GM19193 (cell line): Measurements from ENCODE around the gene IMMP2L.

ENCODE experiments used
- POLR2A ChIP-seq: IDR thresholded peaks from 4 replicates; pipeline ENCODE4 v1.6.1; 2011; ENCODE audit not compliant: insufficient read depth, insufficient read length; ENCODE audit errors: extremely low read depth

Gene IMMP2L

DNA sequence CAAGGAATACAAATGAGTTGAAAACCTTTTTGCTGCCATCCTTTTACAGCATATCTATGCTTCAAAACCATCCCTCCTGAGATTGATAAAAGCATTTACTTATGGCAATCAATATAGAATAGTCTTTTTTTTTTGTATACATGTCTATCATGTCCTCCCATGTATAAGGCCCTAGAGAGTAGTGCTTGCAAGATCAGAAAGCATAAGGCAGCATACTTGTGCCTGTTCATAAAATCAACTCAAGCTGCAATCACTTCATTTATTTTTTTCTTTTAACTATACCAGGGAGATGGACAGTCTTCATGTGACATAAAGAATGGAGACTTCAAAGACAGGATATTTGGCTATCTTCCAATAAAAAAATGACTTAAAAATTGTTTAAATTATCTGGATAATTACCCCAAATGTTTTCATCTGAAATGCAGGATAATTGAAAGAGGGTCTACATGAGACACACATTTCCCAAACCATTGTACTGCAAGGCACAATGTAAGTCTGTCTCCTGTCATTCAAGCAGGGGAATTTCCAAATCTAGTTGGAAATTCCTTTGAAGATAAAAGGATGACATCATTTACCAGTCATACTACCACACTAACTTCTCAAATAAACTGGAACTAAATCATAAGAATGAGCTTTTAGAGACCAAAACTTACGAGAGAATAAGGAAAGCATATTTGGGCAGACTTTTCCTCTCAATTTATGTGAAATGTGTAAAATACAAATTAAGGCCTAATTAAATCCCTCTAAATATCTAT lies 448.9 kb downstream of the IMMP2L start:
- TF ChIP-seq POLR2A, result no peak

- TF ChIP-seq POLR2A, result no peak
Measured at GRCh38 chr7:111112439-111112838, 449.9 kb downstream of the IMMP2L start.

DNA sequence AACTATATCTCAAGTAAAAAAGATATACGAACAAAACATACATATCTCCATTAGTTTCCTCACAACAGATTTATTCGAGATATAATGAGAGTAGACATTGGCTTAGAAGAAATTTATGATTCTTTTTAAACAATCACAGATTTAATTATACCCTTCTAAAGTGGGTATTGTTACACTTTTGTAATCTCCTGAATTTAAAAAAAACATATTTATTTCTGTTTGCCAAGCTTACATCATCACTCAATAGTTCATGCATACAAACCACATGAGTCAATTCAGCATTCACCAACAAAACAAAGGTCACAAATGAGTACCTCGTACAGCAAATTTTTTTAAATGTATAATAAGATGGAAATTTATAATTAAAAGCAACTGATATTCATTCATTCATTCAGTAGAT lies 453.8 kb downstream of the IMMP2L start:
- TF ChIP-seq POLR2A, result no peak

GRCh38 chr7:111108000-111108399 lies 454.3 kb downstream of the IMMP2L start:
- TF ChIP-seq POLR2A, result no peak

DNA sequence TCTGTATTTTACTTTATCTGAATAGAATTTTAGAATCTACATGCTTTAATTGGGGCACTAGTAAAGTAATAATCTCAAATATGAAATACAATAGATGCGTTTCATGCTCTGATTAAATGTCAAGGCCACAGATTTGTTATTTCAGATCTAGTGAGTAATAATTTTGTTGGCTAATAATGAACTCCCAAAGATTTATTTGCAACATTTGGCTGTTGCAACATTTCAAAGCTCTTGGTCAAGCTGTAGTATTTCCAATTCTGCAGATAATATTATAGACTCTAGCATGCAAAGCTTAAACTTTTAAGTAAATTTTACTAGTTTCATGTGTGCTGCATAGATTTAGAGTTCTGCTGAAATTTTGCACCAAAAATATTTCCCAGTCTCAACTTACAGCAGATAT lies 454.7 kb downstream of the IMMP2L start:
- TF ChIP-seq POLR2A, result no peak

- TF ChIP-seq POLR2A, result no peak
Measured at GRCh38 chr7:111105269-111105668, 457.0 kb downstream of the IMMP2L start.

- TF ChIP-seq POLR2A, result no peak
Measured at GRCh38 chr7:111104710-111105109, 457.6 kb downstream of the IMMP2L start.

DNA sequence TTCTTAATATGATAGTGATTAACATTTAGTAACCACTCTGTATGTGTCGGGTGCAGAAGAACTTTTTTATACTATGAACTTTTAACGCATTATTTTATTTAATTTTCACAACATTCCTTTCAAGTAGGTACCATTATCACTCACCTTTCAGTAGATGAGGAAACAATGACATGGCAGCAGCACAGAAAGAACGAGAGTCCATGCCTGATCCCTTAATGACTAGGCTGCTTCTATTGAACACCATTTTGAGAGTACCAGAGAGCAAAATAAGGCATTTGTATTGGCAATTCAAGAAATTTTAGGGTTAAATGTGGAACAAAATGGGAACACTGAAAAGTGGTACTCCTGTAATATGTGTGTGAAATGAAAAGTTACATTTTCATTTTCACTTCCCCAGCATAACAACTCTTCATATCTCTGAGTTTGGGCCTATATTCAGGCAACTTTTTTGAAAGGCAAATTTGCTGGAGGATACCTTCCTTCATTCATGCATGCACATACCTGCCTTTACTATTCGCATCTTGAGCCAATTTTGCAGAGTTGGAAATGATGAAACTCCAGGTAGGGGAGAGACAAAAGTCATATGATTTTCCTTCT lies 458.5 kb downstream of the IMMP2L start:
- TF ChIP-seq POLR2A, result no peak

DNA sequence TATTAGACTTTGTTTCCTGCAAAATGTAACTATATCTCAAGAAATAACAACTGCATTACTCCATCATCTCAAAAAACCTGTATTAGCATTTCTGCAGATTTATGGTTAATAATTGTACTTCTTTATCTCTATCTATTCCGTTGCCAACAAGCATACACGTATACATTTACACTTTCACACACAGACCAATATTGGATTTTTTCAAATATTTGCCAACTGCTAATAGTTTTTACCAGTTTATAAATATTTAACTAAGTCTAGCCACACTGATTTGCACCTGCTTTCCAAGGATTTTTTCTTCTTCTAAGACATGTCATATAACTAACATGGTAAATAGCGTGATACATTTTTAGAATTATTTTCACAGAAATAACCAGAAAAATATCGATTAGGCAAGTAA lies 459.2 kb downstream of the IMMP2L start:
- TF ChIP-seq POLR2A, result no peak

- no peak for TF ChIP-seq POLR2A
Measured at GRCh38 chr7:111101856-111102646, 460.2 kb downstream of the IMMP2L start.

GRCh38 chr7:111098926-111099250 lies 463.4 kb downstream of the IMMP2L start:
- TF ChIP-seq POLR2A, result no peak

DNA sequence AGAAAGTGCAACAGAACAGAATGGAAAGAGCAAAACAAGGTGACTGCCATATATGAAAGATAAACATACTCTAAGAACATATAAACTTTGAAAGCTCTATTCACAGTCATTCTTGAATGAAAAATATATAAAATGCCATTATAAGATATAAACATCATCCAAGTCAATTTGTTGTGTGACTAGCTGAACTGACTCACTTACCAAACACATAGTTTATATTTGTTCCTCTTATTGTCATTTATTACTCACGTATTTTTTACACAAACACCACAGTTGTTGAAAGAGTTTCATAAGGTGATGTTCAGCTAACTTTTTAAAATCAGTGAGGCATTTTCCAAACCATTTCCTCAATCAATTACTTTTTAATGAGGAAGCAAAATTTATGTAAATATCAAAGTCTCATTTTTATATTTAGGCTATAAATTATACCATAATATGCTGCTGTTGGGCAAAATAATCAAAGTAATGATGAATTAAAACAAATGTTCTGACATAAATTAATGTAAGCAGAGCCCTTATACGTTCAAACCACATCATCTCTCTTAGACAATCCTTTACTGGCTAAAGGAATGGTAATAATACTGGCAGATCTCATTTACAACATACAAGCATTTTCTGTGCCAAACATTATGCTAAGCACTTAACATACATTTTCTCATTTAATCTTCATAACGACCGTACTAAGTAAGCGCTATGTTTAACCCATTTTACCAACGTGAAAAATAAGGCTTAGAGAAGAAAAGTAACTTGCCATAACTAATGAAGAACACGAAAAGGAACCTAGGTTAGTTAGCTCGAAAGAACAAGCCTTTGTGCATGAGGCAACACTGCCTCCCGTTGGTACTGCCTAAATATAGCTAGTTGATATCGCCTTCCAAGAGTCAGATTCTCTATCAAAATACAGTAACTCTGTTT lies 464.0 kb downstream of the IMMP2L start:
- TF ChIP-seq POLR2A, result no peak

- no peak for TF ChIP-seq POLR2A
Measured at GRCh38 chr7:111096997-111097396, 465.3 kb downstream of the IMMP2L start.

DNA sequence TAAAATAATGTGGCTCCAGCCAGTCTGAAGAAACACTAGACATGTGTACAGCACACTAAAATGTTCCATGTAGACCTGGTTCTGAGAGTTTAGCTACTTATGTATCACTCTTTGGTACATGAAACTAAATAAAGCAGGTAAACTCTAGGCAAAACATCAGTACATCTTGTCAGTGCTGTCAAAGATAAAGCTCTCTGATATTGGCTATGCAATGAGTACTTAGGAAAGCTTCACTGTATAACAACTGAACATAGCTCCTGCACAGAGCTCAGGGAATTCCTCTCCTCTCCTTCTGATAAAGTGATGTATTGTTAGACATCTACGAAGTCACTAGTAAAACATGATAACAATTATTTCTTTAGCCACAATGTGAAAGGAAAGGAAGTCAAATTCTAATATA lies 467.9 kb downstream of the IMMP2L start:
- TF ChIP-seq POLR2A, result no peak

DNA sequence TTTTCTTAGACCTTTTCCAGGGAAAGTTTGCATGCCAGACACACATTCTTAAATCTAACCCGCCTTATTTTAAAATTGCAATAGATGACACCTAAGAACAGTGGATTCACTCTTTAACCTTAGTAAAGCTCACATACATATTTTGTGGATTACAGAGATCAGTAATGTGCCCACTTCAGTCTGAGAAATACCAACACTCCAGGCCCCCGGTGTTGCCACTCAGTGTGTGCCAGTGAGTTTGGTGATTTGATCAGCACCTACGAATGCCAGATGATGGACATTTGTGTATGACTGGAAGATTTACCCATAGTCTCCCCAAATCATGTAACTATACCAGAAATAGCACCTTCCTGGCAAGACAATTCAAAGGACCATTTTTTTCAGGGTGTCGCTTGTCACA lies 468.8 kb downstream of the IMMP2L start:
- TF ChIP-seq POLR2A, result no peak

DNA sequence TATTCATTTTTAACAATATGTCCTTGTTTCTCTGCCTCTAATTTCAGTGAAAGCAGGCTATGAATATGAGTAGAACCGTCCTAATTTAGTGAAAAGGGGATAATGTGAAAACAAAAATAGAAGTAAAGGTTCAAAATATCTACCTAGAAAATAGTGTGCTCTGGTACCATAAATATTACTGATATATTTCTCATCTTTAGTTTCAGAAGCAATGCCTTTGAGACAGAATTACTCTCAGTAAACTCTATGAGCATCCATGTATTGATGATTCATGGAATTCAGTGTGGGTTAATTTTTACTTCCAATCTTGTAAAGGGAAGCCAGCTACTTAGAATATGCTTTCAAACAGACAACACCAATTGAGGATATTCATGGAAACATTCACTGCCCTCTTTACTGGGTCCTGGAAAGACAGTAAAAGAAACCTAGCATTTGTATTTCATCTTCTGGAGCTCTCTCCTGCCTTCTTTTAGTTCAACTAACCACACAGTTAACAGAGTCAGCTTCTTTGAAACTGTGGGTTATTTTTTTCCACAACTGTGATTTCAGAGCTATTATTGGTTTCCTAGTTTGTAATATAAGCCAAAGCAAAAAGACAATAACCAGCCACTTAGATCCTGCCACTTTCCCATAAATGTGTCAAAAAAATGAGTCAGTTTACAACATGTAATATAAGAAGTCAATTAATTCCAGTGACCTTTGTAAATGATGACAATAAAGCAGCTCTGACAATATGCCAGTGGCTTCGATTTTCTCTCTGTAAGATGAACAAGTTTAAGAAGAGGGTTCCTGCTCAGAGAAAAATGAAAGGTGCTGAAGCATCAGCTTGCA lies 469.7 kb downstream of the IMMP2L start:
- no peak for TF ChIP-seq POLR2A
